HTR-8/SVneo (cell line): ENCODE data around the gene RNF34.

ENCODE experiments used
- DNase-seq: peaks from one replicate; pipeline ENCODE4 v3.0.0; 2011; ENCODE audit warnings: low spot score, mixed read lengths; ENCODE audit not compliant: insufficient read length
- FAIRE-seq: peaks from 2 replicates; lab custom pipeline; 2011; peaks lifted over from hg19 to GRCh38; lab: Jason Lieb, UNC

Gene RNF34

DNA sequence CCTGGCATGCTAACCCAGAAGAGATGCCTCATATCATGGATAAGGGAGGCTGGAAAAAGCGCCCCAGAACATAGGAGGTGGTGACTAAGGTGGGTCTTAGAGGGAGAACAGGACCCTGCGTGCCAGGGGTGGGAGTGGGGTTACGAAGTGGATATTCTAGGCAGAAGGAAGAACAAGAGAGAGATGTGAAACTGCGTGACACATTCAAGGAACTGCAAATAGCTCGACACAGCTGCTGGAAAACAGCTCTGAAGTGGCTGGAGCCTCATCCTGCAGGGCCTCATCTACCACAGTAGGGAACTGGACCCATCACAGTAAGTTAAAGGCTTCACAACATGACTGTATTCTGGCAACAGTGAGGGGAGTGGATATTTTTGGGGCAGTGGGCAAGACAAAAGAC, 61.1 kb downstream of the RNF34 start:
- no peak for FAIRE-seq
- no peak for DNase-seq

GRCh38 chr12:121464331-121464730, 64.4 kb downstream of the RNF34 start:
- FAIRE-seq: no peak
- no peak for DNase-seq

DNA sequence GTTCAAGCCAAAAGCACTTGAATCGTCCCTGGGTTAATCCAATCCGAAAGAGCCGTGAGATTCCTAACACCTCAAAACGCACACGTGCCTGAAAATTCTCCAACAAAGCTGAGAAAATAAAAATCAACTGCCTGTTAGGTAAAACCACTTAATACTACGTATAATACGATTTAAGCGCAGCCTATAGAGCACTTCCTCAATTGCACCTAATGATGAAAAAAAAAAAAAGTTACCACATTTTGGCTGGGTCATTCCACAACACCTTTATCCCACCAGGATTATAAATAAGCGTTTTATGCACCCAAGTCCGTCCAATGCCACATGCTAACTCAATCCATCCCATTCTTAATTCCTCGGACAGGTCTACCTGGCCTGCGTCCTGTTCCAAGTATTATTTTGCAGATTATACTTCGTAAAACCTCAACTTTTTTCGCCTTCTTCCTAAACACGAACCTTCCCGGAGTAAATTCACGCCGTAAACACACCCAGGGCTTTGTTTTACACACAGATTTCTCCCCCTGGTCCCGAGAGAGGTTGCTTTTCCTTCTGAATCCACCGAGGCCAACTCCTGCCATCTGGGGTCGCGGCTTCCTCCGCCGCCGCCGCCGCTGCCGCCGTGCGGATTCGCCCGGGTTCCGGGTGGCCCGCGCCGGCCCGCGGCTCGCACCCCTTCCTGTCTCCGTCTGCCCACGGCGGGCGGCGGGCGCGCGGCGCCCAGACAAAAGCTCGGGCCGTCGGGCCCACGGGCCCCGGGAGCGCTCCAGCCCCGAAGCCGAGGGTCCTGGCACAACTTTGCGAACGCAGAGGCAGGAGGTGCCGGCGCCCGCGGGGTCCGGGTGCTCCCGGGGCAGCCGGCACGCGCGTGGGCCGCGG, 66.2 kb downstream of the RNF34 start:
- no peak for DNase-seq
- no peak for FAIRE-seq

DNA sequence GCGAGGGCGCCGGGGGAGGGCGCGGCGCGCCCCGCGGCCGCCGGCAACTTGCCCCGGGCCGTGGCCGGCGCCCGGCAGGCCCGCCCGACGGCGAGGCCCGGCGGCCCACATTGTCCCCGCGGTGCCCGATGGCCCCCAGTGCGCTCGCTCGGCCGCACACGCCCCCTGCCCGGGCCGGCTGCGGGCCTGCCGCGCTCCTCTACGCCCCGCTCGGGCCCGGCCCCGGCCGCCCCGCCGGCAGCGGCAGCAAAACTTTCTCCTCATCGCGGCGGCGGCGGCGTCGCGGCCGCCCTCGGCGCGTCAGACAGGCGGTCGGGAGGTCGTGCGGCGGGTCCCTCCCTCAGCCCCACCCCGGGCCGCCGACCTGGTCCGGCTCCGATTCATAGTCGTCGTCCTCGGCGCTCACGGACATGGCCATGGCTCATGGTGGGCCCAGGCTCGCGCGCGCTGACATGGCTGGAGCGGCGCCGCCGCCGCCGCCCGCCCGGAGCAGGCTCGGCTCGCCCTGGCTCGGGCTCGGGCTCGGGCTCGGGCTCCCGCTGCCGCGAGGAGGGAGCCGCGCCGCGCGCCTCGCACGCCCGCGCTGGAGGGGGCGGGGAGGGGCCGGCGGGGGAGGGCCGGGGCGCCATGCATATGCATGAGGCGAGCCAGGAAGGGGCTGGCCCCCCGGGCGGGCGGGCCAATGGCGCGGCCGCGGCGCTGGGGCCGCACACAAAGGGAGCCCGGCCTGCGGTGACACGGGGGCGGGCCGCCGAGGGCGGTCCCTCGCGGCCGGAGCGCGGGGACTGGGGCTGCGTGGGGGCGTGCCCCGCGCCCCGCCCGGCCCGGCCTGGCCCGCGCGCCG, 67.1 kb downstream of the RNF34 start:
- FAIRE-seq (peak; percentile 26), DNase-seq (peak; percentile 87)

DNA sequence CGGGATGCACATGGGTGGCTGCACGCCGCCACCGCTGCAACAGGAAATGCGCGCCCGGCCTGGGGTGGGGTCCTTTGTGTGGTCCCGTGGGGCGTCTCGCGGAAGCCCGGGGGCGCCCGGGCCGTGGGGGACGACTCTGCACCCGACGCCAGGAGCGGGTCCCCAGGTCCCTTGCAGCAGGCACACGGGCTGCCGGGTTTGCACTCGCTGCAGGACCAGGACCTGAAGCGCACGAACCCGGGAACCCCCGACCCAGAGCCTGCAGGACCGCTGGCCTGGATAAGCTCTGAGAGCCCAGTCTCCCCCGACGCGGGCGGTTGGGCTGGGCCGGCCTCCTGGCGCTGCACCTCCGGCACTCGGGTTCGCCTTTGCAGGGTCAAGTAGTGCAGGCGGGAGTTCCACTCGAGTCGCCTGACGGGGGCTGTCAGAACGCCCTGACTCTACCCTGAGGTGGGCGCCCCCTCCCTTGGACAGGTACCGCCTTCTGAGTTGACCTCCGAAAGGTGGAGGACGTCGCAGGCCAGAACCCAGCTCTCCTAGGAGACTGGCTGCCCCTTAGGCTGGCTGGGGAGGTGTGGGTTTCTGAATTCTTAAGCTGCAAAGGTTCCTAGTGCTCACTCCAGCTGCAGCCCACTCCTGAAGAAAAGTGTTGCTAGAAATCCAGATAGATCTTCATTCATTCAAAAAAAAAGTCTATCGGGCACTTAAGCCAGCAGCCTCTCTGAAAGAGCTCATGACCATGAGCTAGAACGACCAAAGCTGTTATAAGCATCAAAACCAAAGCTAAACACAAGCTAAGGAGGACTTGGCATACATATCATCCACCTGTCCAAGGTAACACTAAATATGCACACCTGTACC, 68.0 kb downstream of the RNF34 start:
- DNase-seq (no peak), FAIRE-seq (no peak)

GRCh38 chr12:121468499-121468801, 68.5 kb downstream of the RNF34 start:
- DNase-seq (no peak), FAIRE-seq (no peak)

GRCh38 chr12:121470751-121471150, 70.8 kb downstream of the RNF34 start:
- DNase-seq (no peak), FAIRE-seq (no peak)

- DNase-seq: no peak
- no peak for FAIRE-seq
These were observed 72.4 kb downstream of the RNF34 start for GRCh38 chr12:121472150-121472905.
